KMS-11 (cell line): Measurements from ENCODE around the gene DLG2.
A peak's percentile ranks its signal among the peaks of the same experiment; 100 is the strongest.
"Not testable (repeated sequence)": the region's sequence is repeated elsewhere in the genome, so short reads cannot be mapped to it uniquely, and the experiment has no call there.

Experiments used
- H2AFZ ChIP-seq: fragments of 200-600 bp; sonication (generic); 2 replicates; pipeline ENCODE4 v1.6.1; 2016; ENCODE audit warnings: antibody characterized with exemption, mixed run types, low read depth
- H3K27ac ChIP-seq: fragments of 200-600 bp; sonication (generic); 2 replicates; pipeline ENCODE4 v1.6.1; 2016; ENCODE audit warnings: mild to moderate bottlenecking, mixed run types
- H3K27me3 ChIP-seq: fragments of 200-600 bp; sonication (generic); 2 replicates; pipeline ENCODE4 v1.6.1; 2017; ENCODE audit warnings: mild to moderate bottlenecking, low read depth, mixed run types, moderate library complexity; ENCODE audit not compliant: insufficient read depth
- H3K36me3 ChIP-seq: fragments of 200-600 bp; sonication (generic); 2 replicates; pipeline ENCODE4 v1.6.1; 2017; ENCODE audit warnings: mild to moderate bottlenecking, mixed run types; ENCODE audit not compliant: insufficient read depth
- H3K4me1 ChIP-seq: fragments of 200-600 bp; sonication (generic); 2 replicates; pipeline ENCODE4 v1.6.1; 2016; ENCODE audit warnings: mild to moderate bottlenecking, low read depth, mixed run types; ENCODE audit not compliant: poor library complexity, severe bottlenecking
- H3K4me2 ChIP-seq: fragments of 200-600 bp; sonication (generic); 2 replicates; pipeline ENCODE4 v1.7.0; 2016; ENCODE audit warnings: mild to moderate bottlenecking, mixed run types
- H3K4me3 ChIP-seq: fragments of 200-600 bp; sonication (generic); IDR thresholded peaks from 2 replicates; pipeline ENCODE4 v1.6.1; 2017; ENCODE audit warnings: low read depth, low read length, mixed read lengths; ENCODE audit not compliant: insufficient read depth
- H3K79me2 ChIP-seq: fragments of 200-600 bp; sonication (generic); 2 replicates; pipeline ENCODE4 v1.6.1; 2016; ENCODE audit warnings: low read depth, mixed run types; ENCODE audit not compliant: insufficient read depth
- H3K9ac ChIP-seq: fragments of 200-600 bp; sonication (generic); 2 replicates; pipeline ENCODE4 v1.6.1; 2016; ENCODE audit warnings: mild to moderate bottlenecking, mixed run types
- H4K20me1 ChIP-seq: fragments of 200-600 bp; sonication (generic); 2 replicates; pipeline ENCODE4 v1.6.1; 2016; ENCODE audit warnings: mild to moderate bottlenecking, mixed run types; ENCODE audit not compliant: insufficient read depth
- TF ChIP-seq, protein P1 (sequence below): fragments of 200-600 bp; sonication (generic); conservative IDR thresholded peaks from 2 replicates; pipeline ENCODE4 v1.6.1; 2017; ENCODE audit warnings: low read depth, mild to moderate bottlenecking, antibody characterized with exemption, low read length, moderate library complexity, mixed read lengths

DLG2 gene

DNA sequence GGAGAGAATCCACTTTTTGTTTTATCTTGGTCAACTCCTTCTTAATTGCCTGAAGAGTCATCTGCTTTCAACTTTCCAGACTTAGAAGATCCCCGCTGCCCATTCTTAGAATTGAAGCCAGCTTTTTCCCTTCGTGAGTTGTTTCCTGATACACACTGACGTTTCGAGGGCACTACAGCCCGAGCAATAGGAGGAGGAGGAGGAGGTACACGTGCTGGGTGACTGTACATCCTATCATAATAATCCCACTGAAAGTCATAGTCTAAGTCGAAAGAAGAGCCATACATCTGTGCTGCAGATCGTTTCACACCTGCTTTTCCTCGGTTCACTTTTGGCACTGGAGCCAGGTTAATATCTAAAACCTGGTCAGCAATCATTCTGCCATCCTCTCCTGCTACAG lies 606.1 kb downstream of the DLG2 start:
- no peak overlapping the region for H3K4me3 ChIP-seq
- H2AFZ ChIP-seq: no peak overlapping the region
- H3K4me2 ChIP-seq: no peak overlapping the region
- H3K27me3 ChIP-seq: no peaks in the 10 kb centered on the region
- H3K4me1 ChIP-seq: no peaks in the 10 kb centered on the region
- H3K79me2 ChIP-seq: no peaks in the 10 kb centered on the region
- H3K27ac ChIP-seq: no peak overlapping the region
- TF ChIP-seq, protein P1, sequence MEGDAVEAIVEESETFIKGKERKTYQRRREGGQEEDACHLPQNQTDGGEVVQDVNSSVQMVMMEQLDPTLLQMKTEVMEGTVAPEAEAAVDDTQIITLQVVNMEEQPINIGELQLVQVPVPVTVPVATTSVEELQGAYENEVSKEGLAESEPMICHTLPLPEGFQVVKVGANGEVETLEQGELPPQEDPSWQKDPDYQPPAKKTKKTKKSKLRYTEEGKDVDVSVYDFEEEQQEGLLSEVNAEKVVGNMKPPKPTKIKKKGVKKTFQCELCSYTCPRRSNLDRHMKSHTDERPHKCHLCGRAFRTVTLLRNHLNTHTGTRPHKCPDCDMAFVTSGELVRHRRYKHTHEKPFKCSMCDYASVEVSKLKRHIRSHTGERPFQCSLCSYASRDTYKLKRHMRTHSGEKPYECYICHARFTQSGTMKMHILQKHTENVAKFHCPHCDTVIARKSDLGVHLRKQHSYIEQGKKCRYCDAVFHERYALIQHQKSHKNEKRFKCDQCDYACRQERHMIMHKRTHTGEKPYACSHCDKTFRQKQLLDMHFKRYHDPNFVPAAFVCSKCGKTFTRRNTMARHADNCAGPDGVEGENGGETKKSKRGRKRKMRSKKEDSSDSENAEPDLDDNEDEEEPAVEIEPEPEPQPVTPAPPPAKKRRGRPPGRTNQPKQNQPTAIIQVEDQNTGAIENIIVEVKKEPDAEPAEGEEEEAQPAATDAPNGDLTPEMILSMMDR: no peak
- no peaks in the 10 kb centered on the region; the same call in 1 of the 2 replicates for H4K20me1 ChIP-seq
- no peaks in the 10 kb centered on the region for H3K36me3 ChIP-seq
- H3K9ac ChIP-seq: no peak overlapping the region

- Histone ChIP-seq H4K20me1 (no peaks in the 10 kb centered on the region), H3K79me2 (no peaks in the 10 kb centered on the region), H3K27me3 (no peaks in the 10 kb centered on the region), H3K4me3 (no peak overlapping the region), H3K4me1 (no peaks in the 10 kb centered on the region), H3K27ac (no peak overlapping the region), H3K36me3 (no peaks in the 10 kb centered on the region), H3K9ac (no peak overlapping the region), H3K4me2 (no peak overlapping the region), H2AFZ (no peak overlapping the region)
- TF ChIP-seq, protein P1: peak; percentile 53
Observed at GRCh38 chr11:84993386-84993785, 633.8 kb downstream of the DLG2 start.

DNA sequence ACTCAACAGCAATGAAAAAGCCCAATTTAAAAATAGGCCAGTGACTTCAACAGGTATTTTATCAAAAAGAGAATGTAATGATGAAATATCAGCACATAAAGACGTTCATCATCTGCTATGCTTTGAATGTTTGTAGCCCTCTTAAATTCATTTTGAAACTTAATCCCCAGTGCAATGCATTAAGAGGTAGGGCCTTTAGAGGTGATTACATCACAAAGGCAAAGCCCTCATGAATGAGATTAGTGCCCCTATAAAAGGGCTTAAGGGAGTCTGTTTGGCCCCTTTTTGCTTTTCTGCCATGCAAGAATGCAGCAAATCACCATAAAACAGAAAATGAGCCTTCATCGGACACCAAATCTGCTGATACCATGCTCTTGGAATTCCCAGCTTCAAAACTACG lies 637.0 kb downstream of the DLG2 start:
- no peak overlapping the region for H3K4me3 ChIP-seq
- H3K27me3 ChIP-seq: no peaks in the 10 kb centered on the region
- no peaks in the 10 kb centered on the region for H4K20me1 ChIP-seq
- no peak overlapping the region for H3K4me2 ChIP-seq
- TF ChIP-seq, protein P1: no peak
- no peak overlapping the region for H2AFZ ChIP-seq
- no peaks in the 10 kb centered on the region for H3K36me3 ChIP-seq
- no peak overlapping the region for H3K27ac ChIP-seq
- H3K9ac ChIP-seq: no peak overlapping the region
- H3K4me1 ChIP-seq: no peaks in the 10 kb centered on the region
- no peaks in the 10 kb centered on the region for H3K79me2 ChIP-seq

GRCh38 chr11:84987686-84988187 lies 639.4 kb downstream of the DLG2 start:
- not testable (repeated sequence) for H3K27ac ChIP-seq, H3K27me3 ChIP-seq, H3K36me3 ChIP-seq, H3K9ac ChIP-seq, H3K4me1 ChIP-seq, H3K4me2 ChIP-seq, H3K79me2 ChIP-seq, H3K4me3 ChIP-seq, H4K20me1 ChIP-seq, H2AFZ ChIP-seq

- Histone ChIP-seq H3K79me2 (no peaks in the 10 kb centered on the region), H3K4me2 (no peak overlapping the region), H3K4me3 (no peak overlapping the region), H3K4me1 (no peaks in the 10 kb centered on the region), H3K9ac (no peak overlapping the region), H2AFZ (no peak overlapping the region), H3K36me3 (no peaks in the 10 kb centered on the region), H4K20me1 (no peaks in the 10 kb centered on the region), H3K27ac (no peak overlapping the region), H3K27me3 (no peaks in the 10 kb centered on the region)
- TF ChIP-seq, protein P1: no peak
Observed at GRCh38 chr11:84981301-84981700, 645.8 kb downstream of the DLG2 start.
